Stimulated activated CD4-positive, alpha-beta T cell treated with anti-CD3 and anti-CD28 coated beads, Interleukin-2, amount 100 ng/mL, for 48 hours (primary cell): Measurements from ENCODE around the gene SETD7.

Experiments used
- DNase-seq, 2 donors: peaks; one replicate each; pipeline ENCODE4 v3.0.0-alpha.2; 2020

Gene SETD7

DNA sequence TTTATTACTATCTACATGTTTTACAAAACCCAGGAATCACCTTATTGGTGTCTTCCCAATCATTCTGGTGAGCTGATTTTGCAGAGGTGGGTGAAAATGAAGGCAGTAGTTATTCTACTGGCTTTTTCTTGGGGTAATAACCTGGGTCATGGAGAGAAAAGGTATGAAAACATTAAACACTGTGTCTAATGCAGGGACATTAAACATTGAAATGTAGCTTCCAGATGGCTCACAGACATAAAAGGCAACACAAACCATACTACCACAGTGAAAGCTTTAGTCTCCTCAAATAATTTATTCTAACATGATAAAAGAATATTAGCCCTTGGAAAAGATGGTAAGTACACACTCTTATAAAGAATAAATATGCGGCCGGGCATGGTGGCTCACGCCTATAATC, 8.0 kb downstream of the SETD7 start:
- DNase-seq: no peak

DNA sequence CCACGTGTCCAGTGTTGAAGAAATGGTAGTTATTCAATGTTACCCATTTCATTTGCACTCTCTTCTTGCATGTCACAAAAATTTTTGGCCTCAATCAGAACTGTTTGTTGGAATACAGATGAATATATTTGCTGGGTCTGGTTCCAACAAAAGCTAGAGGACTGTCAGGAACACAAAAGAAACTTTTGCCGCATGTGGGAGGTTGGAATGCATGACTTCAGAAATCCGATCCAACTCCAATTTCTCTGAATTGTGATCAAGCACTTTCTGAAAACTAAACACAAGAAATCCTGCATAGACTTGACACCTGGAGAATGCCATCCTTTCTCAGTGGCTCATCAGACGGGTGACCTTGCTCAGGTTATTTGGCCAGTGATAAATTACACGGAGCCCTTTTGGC, 15.4 kb downstream of the SETD7 start:
- no peak for DNase-seq

DNA sequence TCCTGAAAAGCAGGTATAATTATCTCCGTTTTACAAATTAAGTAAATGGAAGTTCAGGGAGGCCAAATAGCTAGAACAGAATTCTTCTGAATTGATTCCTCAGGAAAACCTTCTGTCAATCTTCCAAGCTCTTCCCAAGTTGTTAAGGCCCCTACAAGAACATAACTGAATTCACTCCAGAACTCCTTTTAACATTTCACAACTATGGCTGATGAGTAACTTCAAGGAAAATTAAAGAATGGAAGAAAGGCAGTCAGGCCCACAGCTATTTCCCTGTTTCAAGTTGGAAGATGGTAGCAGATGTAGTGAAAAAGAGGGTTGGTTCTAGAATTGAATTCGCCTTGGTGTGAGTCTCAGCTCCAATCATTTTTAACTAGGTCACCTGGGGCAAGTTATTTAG, 15.9 kb downstream of the SETD7 start:
- no peak for DNase-seq

DNA sequence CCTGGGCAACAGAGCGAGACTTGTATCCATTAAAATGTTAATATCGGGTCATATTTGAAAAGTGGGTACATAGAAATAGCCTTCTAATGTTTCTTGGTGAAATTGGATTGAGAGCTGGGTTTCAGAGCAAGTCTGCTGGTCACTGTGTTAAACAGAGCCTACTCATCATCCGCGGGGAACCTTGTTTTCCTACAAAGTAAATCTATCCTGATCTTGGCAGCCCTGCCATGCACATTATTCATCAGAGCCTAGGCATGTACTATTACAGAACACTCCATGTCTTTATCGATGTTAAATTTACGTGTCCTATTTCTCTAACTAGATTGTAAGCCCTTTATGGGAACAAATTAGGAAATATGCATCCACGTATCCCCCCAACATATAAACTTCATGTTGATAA, 18.7 kb downstream of the SETD7 start:
- DNase-seq: no peak

DNA sequence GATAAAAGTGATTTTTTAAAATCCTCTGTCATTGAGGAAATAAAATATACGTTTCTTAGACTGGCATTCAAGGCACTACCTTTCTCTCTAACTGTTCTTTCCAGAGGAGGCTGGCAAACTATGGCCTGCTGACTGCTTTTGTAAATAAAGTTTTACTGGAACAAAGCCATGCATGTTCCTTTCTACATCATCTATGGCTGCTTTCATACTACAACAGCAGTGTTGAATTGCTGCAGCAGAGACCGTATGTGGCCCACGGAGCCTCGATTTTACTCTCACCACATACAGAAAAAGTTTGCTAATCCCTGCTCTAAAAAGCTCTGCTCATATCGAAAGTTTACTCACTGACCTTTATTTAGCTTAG, 20.2 kb downstream of the SETD7 start:
- no peak for DNase-seq

DNA sequence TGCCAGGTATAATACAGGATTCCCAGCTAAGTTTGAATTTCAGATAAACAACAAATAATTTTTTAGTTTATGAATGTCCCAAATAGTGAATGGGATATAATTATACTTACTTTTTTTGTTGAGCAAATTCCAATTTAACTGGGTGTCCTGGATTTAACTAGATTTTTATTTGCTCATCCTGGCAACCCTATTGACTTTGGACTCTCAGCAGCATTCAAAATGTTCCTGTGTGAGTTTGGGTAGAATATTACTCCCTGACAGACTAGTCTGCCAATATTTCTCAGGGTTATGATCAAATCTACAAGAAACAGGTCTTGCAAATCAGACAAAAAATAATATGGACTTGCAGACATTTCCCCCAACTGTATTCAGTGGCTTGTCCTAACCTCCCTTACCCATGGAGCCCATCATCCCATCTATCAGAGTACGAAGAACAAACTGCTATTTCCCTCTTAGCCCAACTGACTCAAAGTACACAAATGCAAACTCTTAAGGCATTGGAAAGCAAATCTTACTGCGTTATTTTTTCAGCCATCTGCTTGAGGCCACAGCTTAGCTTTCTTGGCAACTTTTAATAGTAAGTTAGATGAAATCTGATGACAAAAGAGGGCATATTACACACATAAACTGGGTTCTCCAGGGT, 20.7 kb downstream of the SETD7 start:
- no peak for DNase-seq

DNA sequence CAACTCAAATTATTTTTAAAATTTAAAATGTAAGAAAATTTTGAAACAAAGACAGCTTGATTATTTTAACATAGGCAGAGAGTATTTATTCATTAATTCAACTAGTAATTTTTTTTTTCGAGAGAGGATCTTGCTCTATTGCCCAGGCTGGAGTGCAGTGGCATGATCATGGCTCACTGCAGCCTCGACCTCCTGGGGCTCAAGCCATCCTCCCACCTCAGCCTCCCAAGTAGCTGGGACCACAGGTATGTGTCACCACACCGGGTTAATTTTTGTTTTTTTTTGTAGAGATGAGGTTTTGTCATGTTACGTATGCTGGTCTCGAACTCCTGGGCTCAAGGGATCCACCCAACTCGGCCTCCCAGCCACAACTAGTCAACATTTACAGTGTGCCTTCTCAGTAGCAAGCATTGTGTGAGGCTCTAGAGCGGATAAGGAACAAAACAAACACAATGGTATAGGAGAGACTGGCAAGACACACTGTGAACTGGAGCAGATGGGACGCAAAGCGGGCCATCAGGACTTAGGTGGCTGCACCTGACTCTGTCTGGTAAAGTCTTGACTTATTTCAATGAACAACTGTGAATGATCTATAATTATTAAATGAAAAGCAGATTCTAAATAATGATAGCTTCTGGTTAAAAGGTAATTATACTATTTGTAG, 21.6 kb downstream of the SETD7 start:
- DNase-seq: no peak

DNA sequence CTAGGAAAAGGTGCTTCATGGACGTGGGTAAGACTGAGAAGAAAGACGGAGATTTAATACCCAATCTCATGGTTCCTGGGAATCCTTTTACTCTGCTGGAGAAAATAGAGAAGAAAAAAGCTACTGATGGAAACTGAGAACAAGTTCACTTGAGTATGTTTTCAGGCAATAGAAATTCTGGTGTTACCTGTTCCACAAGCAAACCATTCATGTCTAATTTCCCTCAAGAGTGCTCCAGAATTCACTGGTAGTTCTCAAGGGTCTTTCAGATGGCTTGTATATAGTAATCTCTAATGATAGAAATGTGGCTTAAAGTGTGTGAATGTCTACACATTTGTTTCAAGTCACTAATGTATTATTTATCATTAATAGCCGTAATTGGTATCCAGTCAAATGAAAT, 22.5 kb downstream of the SETD7 start:
- DNase-seq: no peak

DNA sequence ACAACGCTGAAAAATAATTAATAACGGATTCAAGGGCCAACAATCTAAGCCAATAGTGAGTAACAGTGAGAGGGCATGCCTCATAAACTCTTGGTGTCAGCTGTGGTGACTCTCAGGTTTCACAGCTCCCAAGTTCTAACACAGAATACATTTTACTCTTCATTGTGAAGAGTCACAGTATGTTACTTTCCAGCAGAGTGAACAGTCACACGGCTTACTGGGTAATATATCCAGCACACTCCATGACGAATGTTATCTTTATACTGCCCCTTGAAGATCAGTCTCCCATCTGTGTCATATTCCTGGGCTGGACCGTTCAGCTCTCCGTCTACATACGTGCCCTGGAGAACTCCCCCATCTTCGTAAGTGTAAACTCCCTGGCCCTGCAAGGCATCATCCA, 23.1 kb downstream of the SETD7 start:
- DNase-seq: no peak

DNA sequence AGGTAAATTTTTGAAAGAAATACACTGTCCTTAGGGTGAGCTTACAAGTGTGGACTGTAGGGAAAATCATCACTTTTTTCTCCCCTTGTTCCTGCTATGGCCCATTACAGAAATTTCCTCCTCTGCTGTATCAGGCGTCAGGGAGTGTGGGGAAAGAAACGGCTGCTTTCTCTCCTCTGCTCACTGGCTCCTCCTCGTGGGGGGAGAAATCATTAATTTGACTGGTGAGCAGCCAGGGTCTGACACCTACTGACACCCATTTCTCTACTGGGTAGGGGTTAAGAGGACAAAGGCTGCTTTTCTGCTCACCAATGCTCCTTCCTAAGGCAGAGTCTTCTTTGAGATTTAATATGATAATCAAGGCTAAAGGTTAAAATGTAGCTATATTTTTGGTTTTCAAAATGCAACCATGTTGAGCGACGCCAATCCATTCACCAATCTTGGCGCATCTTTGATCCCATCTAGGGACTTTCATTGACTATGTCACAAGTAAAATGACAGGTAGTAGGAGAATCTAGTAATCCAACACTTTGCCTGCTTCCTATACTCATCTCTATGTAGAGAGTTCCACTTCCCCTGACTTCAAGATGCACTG, 25.1 kb downstream of the SETD7 start:
- peak; percentile 44 to 60 for DNase-seq

DNA sequence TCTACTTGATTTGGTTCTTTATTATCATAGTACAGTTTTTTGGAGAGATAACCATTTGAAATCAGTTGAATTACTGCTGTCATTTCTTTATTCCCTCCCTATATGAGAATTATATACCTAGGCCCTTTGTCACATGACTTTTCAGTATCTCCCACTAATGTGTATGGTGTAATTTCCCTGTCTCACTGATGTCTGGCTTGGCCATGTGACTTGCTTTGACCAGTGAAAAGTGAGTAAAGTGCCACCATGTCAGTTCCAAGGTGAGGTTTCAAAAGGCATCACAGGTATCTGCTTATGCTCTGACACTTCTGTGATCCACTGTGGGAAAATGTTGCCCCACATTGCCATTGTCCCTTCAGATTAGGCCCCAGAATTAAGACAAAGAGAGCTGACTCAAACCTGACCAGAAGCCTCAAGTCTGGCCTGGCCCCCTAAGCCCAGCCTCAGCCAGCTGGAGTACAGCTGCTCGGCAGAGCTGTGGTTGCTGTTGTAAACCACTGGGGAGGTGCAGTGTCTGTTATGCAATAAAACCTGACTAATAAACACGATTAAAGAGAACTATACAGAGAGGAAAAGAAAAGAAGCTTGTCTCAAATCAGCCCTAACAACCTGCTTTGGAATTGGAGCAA, 27.5 kb downstream of the SETD7 start:
- no peak for DNase-seq

DNA sequence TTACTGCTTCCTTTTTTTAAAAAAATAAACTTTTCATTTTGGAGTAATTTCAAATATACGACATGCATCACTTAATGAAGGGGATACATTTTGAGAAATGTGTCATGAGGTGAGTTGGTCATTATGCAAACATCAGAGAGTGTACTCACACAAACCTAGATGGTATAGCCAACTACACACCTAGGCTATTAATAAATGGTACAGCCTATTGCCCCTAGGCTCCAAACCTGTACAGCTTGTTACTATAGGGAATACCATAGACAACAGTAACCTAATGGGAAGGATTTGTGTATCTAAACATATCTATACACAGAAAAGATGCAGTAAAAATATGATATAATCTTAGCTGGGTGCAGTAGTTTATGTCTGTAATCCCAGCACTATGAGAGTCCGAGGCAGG, 29.1 kb downstream of the SETD7 start:
- DNase-seq: no peak

DNA sequence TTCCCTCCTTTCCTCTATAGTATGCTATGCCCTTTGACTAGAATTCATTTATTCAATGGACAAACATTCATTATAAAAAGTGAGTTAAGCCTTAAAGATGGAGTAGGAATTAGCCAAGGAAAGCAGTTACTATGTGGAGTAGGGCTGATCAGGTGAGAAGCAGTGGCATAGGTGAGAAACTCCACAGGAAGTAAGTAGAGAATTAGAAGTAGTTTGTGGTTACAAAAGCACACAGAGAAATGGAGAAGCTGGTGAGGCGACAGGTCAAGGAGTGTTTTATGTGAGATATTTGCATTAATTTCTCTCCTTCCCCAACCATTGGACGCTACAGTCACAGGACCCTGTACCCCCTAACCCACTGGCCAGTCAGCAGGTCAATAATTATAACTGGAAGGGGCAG, 30.6 kb downstream of the SETD7 start:
- DNase-seq: no peak

DNA sequence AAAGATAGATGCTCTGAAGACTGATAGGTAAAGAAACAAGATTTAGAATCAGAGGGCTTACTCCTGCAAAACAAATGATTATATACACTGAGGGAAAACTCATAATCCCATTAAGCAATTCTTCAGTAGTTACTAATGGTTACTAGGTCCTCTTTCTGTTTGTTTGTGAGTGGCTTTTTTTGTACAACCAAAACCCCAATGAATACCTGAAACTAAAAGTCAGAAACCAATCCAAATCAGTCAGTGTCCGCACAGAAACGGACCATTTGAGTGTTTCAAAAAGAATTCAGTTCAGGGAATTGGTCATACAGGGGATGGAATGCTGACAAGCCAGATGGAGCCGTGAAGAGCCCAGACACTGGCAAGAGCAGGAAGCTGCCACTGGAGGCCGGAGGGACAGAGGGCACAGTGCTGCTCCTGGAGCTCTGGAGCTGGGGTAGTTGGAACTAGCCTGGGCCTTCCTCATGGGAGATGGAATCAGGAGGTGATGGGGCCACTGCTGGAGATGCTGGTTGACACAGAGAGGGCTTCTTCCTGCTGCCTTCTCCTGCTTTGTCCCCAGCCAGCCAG, 31.9 kb downstream of the SETD7 start:
- no peak for DNase-seq

DNA sequence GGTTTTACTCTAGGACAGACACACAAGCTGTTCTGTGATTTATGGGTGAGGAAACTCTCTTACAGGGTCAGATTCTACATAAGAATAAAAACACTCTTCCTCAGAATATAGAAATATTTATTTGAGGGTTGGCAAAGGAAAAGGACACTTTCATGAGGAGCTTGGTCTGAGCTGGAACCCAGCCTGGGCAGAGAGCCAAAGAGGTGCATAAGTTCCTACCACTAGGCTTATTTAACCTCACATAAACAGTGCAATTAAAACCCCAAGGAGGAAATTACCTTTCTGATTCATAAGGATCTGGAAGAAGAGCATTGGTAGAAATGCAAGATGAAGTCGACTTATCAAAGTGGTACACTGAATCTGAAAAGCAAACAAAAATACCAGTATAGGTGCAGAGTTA, 32.9 kb downstream of the SETD7 start:
- DNase-seq: no peak

DNA sequence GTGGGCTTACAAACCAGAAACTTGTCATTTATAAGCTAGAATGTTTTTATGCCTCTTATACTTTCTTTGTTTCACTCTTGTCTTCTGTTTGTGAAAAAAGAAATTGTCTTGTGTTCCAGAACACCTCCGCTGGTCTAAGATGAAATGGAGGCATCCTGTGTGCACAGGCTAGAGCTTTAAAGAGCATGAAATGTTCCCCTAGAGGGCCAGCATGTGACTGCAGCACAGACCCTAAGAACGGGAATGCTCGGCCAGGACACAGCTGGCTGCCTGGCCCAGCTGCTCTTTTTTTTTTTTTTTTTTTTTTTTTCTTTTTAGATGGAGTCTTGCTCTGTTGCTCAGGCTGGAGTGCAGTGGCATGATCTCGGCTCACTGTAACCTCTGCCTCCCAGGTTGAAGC, 33.6 kb downstream of the SETD7 start:
- no peak for DNase-seq

DNA sequence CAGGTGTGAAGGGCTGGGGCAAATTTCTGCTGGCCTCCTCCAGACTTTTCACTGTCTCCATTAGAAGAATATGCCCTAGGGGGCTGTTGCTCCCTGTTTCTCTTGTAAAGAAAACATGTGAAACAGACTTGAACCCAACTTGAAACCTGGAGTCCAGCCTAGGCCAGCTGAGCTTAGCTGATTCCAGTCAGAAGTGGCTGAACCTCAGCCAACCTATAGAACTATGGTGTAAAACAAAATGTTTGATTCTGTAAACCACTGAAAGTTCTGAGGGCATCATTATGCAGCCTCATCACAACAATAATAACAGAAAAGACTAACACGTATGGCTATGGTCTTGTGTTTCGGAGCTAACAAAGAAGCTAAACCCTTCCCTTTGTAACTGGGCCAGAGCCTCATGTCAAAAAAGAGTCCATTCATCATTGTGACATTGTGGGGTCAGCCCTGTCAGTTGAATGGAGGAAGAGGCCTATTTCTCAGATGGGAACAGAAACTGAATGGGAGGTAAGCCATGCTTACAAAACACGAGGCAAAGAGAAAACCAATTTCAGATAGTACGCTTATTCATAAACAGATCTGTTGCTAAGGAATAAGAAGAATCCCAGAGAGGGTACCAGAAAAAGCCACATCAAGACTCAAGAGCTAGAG, 34.1 kb downstream of the SETD7 start:
- DNase-seq: no peak

DNA sequence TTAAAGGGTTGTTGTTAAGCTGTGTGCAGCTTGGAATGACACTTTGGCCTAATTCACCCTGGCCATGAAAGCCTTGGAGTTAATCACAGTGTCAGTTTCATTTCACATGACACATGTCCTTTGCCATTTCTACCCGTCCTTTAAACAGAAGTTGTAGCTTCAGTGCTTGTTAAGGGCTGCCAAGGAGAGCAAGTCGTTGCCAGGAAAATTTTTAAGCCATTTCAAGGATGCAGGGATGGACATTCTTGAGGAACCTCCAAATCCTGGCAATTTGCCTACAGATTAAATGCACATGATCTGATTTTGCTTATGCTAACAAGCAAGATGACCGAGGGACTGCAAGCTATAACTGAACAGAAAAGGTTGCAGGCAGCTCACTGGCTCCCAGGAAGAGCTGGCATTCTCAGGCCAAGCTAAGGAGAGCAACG, 40.5 kb downstream of the SETD7 start:
- DNase-seq: no peak

DNA sequence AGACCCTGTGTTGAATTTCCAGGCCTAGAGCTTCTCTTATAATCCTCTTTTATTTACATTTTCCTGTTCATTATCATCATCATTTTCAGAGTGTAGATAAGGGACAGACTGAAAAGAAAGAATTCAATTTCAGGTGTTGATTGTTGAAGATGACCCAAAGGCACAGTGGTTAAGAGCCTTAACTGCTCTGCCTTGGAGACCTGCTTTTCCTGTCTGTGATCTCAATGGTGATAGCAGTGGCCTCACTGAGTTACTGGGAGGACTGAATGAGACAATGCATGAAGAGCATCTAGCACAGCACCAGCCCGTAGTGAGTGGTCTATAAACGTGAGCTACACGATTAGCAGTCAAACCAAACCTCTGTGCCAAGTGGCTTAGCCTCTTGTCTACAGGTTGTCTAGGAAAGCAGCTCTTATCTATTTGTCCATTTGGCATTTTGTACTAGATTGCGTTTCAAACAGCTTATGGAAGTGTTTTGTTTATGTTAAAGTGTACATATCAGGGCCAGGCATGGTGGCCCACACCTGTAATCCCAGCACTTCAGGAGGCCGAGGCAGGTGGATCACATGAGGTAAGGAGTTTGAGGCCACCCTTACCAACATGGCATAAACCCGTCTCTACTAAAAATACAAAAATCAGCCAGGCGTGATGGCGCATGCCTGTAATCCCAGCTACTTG, 41.5 kb downstream of the SETD7 start:
- no peak for DNase-seq

DNA sequence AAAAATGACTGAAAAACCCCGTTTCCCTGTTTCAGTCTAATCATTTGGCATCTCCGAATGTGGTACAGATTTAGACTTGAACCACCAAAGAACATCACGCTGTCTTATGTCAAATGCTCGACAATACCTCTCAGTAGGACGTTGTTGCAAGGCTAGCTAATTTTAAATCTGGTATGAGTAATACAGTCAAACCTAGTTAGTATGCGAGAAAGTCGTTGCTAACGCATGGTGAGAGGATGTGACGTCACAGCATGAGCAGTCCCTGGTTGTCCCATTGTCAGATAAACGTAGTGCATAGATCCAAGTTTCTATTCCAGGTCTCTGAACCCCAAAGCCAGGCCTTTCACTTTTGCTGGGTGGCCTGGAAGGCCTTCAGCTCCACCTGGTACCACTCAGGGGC, 44.7 kb downstream of the SETD7 start:
- DNase-seq: no peak

DNA sequence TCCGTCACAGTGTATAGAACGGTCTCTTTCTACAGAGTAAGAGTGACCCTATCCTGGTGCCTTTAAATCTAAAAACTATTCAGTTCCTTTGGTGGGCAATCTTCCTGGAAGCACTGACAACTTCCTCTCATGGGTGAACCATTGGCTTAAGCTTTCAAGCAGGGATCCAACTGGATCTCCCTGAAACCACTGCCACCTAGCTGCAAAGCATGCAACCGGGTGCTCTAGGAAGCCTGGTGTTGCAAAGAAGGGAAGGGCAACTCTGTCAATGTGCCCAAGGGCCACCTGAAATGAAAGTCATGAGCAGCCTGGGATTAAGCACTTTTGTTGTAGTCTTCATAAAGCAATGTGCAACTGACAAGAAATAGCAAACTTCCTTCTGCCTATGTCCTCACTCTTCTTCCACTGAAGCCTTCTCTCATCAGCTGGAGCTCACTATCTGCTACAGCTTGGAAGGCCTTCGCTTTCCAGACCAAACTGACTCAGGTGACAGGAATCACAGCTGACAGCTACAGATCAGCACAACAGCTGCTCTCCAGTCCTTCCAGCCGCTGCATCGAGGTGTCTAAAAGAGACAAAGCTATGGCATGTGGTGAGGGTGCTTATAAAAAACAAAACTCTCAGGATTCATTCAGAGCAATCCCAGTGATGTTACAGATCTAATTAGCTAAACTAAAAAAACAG, 46.1 kb downstream of the SETD7 start:
- DNase-seq: no peak

DNA sequence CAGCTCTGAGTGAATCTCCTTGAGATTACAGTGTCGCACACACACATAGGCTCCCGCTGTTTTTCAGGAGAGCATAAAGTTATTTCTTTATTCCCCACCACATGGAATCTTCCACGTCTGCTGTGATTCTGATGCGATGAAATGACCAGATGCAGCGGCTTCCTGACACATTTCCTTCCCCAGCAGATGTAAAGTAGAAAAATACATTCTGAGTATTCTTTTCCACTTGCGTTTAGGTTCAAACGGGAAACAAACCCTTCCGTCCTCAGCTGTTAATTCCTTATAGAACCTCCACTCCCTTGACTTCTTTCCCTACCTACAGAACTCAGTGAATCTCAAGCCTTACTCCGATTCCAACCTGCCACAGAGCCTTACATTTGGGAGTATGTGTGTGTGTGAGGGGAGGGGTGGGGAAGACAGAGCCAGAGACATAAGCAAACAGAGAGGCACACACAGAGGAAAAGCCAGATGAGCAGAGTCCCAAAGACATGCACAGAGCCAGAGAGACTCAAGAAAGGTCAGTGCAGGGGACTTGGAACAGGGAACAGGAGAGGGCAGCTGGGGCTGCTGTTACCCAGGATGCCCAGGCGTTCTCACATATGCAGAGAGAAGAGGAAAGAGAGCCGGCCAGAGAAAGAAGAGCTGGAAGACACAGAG, 47.3 kb downstream of the SETD7 start:
- DNase-seq: no peak
